ENCODE measurements around the gene OR52J3.
"Not testable (repeated sequence)": the region's sequence is repeated elsewhere in the genome, so short reads cannot be mapped to it uniquely, and the experiment has no call there.

OR52J3 gene

GRCh38 chr11:5046226-5046625, at the start of gene OR52J3:
Gene OR52J3 (plus strand): TSS chr11:5046526. CDS start chr11:5046526, 0 bp downstream.
- DNase-seq, result no peak

GRCh38 chr11:5004424-5005274, 41.7 kb upstream of the OR52J3 start:
- no peak for DNase-seq

GRCh38 chr11:5007561-5007960, 38.8 kb upstream of the OR52J3 start:
- no peak for DNase-seq

- no peak for DNase-seq
These were observed 35.1 kb upstream of the OR52J3 start for GRCh38 chr11:5011254-5011653.

- DNase-seq, result no peak
These were observed 33.3 kb upstream of the OR52J3 start for GRCh38 chr11:5013012-5013411.

GRCh38 chr11:5021996-5022395, 24.3 kb upstream of the OR52J3 start:
- no peak for DNase-seq

GRCh38 chr11:5036669-5037068, 9.7 kb upstream of the OR52J3 start:
- DNase-seq, result no peak

- DNase-seq, result no peak
These were observed 8.4 kb upstream of the OR52J3 start for GRCh38 chr11:5037926-5038325.

- DNase-seq, result no peak
These were observed 8.0 kb upstream of the OR52J3 start for GRCh38 chr11:5038341-5038740.

- DNase-seq, result no peak
These were observed 5.5 kb upstream of the OR52J3 start for GRCh38 chr11:5040876-5041275.

GRCh38 chr11:5042091-5042490, 4.2 kb upstream of the OR52J3 start:
- DNase-seq, result no peak

- DNase-seq, result no peak
These were observed 2.9 kb upstream of the OR52J3 start for GRCh38 chr11:5043380-5043779.

- no peak for DNase-seq
These were observed 516 bp downstream of the OR52J3 start for GRCh38 chr11:5046754-5047330.

- not testable (repeated sequence) for DNase-seq
These were observed 12.4 kb downstream of the OR52J3 start for GRCh38 chr11:5058679-5059078.

- DNase-seq, result no peak
These were observed 13.1 kb downstream of the OR52J3 start, which contains the start of gene OR52E2 for GRCh38 chr11:5059391-5059790. Gene OR52E2 (minus strand): TSS chr11:5059627. CDS start chr11:5059627, 0 bp downstream.

- no peak for DNase-seq
These were observed 18.7 kb downstream of the OR52J3 start for GRCh38 chr11:5065027-5065426.

- DNase-seq, result no peak
These were observed 22.9 kb downstream of the OR52J3 start, which contains the start of gene OR52E1 for GRCh38 chr11:5069272-5069671. Gene OR52E1 (plus strand): TSS chr11:5069572.

- DNase-seq, result no peak
These were observed 25.5 kb downstream of the OR52J3 start for GRCh38 chr11:5071799-5072198.

- no peak for DNase-seq
These were observed 35.1 kb downstream of the OR52J3 start for GRCh38 chr11:5081405-5081804.

- DNase-seq, result no peak
These were observed 37.3 kb downstream of the OR52J3 start for GRCh38 chr11:5083602-5084001.

GRCh38 chr11:5088556-5088955, 42.2 kb downstream of the OR52J3 start:
- no peak for DNase-seq

- no peak for DNase-seq
These were observed 44.3 kb downstream of the OR52J3 start for GRCh38 chr11:5090668-5091067.

GRCh38 chr11:5092821-5093585, 46.7 kb downstream of the OR52J3 start:
- DNase-seq, result no peak

GRCh38 chr11:5096011-5096410, 49.7 kb downstream of the OR52J3 start:
- no peak for DNase-seq

All from CD4-positive, alpha-beta T cell treated with Interferon gamma for 1 hour (primary cell).